RWPE1 (cell line): ENCODE measurements around the gene EIF6.

Source experiments
- CTCF ChIA-PET: fragments of 350-600 bp; sonication (Branson Sonifier 250); formaldehyde crosslinking; extraction: SDS; loops from one replicate; lab custom pipeline; 2021; lab: Yijun Ruan, JAX
- POLR2A ChIA-PET: fragments of 400-600 bp; formaldehyde crosslinking; extraction: SDS; loops from one replicate; lab custom pipeline; 2020; ENCODE audit warnings: antibody characterized with exemption; ENCODE audit not compliant: low non-redundant PET; lab: Yijun Ruan, JAX
- DNase-seq: peaks from one replicate; pipeline ENCODE4 v3.0.0; 2012; ENCODE audit warnings: low spot score
- H3K27ac ChIP-seq: fragments of 450-650 bp; 2 replicates; pipeline ENCODE4 v1.5.1; 2017
- CTCF ChIP-seq: fragments of 450-650 bp; conservative IDR thresholded peaks from 2 replicates; pipeline ENCODE4 v1.5.1; 2017; ENCODE audit warnings: low read depth, mild to moderate bottlenecking

EIF6 gene

DNA sequence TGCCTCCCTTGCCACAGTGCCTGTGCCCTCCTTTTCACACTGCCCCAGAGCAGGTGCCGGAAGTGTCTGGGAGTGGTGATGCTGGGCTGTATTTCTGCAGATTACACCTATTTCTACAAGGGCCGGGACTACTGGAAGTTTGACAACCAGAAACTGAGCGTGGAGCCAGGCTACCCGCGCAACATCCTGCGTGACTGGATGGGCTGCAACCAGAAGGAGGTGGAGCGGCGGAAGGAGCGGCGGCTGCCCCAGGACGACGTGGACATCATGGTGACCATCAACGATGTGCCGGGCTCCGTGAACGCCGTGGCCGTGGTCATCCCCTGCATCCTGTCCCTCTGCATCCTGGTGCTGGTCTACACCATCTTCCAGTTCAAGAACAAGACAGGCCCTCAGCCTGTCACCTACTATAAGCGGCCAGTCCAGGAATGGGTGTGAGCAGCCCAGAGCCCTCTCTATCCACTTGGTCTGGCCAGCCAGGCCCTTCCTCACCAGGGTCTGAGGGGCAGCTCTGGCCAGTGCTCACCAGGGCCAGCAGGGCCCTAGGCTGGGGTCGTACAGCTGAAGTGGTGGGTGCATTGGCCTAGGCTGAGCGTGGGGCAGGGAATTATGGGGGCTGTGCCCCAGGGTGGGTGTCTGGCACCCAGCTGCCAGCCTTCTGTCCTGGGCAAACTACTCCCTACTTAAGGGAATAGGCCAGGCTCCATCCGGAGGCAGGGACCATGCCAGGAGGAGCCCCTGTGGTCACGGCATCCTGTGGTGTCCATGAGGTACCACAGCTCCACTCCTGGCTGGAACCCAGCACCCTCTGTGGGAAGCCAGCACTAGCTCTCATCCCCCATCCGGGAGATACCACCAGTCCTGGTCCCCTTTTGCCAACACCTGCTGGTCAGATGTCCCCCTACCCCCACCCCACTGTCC is 10.1 kb downstream of the EIF6 start:
- no peak for TF ChIP-seq CTCF
- H3K27ac ChIP-seq = peak overlapping the region; percentile 95
- CTCF ChIA-PET = interaction anchor here (0.5 to 0.8 kb wide), 3 partner anchors 10 to 130 kb away, joined by 3 read pairs; partner anchors contain the start of gene EIF6
- DNase-seq = no peak
- POLR2A ChIA-PET = interaction anchor here (0.5 to 1.1 kb wide), 5 partner anchors 28 to 1551 kb away, joined by 3 to 5 read pairs (median 4); partner anchors contain the start of gene EDEM2

DNA sequence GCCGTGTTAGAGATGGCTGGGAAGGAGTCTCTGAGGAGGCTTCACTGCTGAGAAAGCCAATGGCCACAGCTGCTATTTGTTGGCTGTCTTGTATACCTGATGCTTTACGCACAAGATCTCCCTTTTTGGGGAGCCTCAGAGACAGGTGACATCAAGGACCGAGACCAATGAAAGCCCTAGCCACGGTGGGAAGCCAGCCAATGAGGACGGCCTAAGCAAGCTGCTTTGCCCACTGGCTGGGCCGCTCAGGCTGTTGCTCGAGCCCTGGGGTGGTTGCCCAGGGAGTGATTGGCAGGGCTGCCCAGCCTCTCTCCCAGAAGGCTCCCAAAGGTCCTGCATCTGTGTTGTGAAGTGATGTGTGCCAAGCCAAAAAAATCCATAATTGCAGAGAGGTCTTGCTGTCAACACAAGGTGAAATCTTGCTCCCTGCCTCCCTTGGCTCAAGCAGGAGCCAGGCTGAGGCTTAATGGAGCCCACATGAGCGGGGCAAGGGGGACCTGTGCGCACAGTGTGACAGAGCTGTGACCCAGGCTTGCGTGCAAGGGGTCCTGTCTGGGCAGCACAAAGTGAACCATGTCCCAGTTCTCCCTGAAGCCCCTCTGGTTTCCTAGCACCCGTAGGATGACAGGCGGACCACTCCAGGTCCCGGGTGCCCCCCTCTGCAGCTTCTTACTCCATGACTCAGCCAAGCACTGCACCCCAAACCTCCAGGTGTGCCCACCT is 11.0 kb downstream of the EIF6 start:
- peak overlapping the region; percentile 95 for H3K27ac ChIP-seq
- ChIA-PET POLR2A (interaction anchor here (0.5 to 1.1 kb wide), 3 partner anchors 27 to 173 kb away, joined by 3 to 5 read pairs (median 3); partner anchors contain the start of gene EDEM2), CTCF (interaction anchor here (2.8 kb wide), 1 partner anchor 129 kb away, joined by 12 read pairs; no protein-coding TSS in a partner anchor)
- no peak for TF ChIP-seq CTCF
- no peak for DNase-seq

DNA sequence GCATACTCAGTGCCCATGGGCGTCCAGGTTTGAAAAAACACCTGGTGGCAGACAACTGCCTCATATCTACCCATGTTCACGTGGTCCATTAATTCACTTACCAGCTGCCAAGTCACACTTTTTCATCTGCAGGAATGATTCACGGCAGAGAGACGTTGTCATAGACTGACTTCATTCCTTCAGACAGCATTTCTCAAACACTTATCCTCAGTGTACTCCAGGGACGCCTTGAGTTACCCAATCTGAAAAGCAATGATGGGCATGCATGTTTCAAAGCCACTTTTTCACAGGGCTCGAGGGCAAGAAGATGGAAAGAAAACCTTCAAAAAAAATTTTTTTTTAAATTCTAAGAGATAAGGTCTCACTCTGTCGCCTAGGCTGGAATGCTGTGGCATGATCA is 12.7 kb downstream of the EIF6 start:
- no peak for TF ChIP-seq CTCF
- DNase-seq = no peak
- POLR2A ChIA-PET = no interaction called here
- CTCF ChIA-PET = interaction anchor here (0.5 to 2.8 kb wide), 3 partner anchors 107 to 174 kb away, joined by 3 to 12 read pairs (median 5); no protein-coding TSS in a partner anchor
- peak overlapping the region; percentile 24 for H3K27ac ChIP-seq

- peak overlapping the region; percentile 24 for H3K27ac ChIP-seq
- ChIA-PET CTCF (interaction anchor here (0.6 to 2.8 kb wide), 3 partner anchors 13 to 126 kb away, joined by 3 to 12 read pairs (median 3); partner anchors contain the start of gene EIF6), POLR2A (no interaction called here)
- no peak for DNase-seq
- no peak for TF ChIP-seq CTCF
Observed at GRCh38 chr20:35271073-35271882, 13.3 kb downstream of the EIF6 start.

GRCh38 chr20:35270021-35270902 is 14.3 kb downstream of the EIF6 start:
- DNase-seq = no peak
- H3K27ac ChIP-seq = peak overlapping the region; percentile 24; the same call in 1 of the 2 replicates
- CTCF ChIA-PET = interaction anchor here (0.6 to 1.8 kb wide), 11 partner anchors 9 to 180 kb away, joined by 3 to 21 read pairs (median 3); no protein-coding TSS in a partner anchor
- no peak for TF ChIP-seq CTCF
- POLR2A ChIA-PET = no interaction called here
